Activated naive CD4-positive, alpha-beta T cell treated with anti-CD3 and anti-CD28 coated beads, Interleukin-2, amount 50 U/mL, for 72 hours (primary cell): Measurements from ENCODE around the gene SLC6A16. TPM values are rescaled to one million over a fixed set of nuclear protein-coding genes. Genes with fewer than 3 reads are reported as not detected.
A peak's percentile ranks its signal among the peaks of the same experiment; 100 is the strongest.

Source experiments
- ATAC-seq, 2 donors: fragments of 150-1000 bp; cut with Tn5 transposase; 2 replicates each; pipeline ENCODE4 v1.10.0; 2021; ENCODE audit warnings: mild to moderate bottlenecking in 2 of 2, moderate library complexity in 2 of 2
- DNase-seq, 2 donors: peaks; one replicate each; pipeline ENCODE4 v3.0.0; 2021 to 2022; ENCODE audit warnings: low spot score in 2 of 2
- H3K27ac Mint-ChIP-seq, 2 donors: one replicate each; pipeline ENCODE4 v1.8.0; 2022; ENCODE audit warnings: mild to moderate bottlenecking in 2 of 2, mixed read lengths in 2 of 2
- H3K36me3 Mint-ChIP-seq, 2 donors: one replicate each; pipeline ENCODE4 v1.8.0; 2022; ENCODE audit warnings: mixed read lengths in 2 of 2
- H3K9me3 Mint-ChIP-seq, 2 donors: one replicate each; pipeline ENCODE4 v1.8.0; 2022; ENCODE audit warnings: mixed read lengths in 2 of 2
- total RNA-seq, 2 donors: library from RNA; stranded (reverse); gene quantifications; one replicate each; pipeline ENCODE4 v1.2.3, GENCODE V29; 2022

The SLC6A16 gene
- total RNA-seq, 2 donors from 2014 or later = 1.0 to 2.3 TPM

DNA sequence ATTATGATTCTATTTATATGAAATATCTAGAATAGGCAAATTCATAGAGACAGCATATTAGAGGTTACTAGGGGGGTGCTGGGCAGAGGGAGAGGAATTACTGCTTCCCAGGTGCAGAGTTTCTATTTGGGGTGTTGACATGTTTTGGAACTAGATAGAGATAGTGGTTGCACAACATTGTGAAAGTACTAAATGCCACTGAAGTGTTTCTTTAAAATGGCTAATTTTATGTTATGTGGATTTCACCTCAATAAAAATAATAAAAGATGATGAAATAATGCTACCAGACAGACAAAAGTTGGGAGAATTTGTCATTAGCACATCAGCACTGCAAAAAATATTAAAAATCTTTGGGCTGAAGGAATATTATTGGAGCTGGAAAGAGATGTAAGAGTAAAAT, 63.4 kb downstream of the SLC6A16 start:
- H3K27ac Mint-ChIP-seq = no peak overlapping the region
- peaks cover 12 to 18% of the 10 kb centered on the region in 2 donors for H3K9me3 Mint-ChIP-seq
- peaks cover 14 to 20% of the 10 kb centered on the region in 2 donors for H3K36me3 Mint-ChIP-seq
- DNase-seq (no peak), ATAC-seq (no peak)

DNA sequence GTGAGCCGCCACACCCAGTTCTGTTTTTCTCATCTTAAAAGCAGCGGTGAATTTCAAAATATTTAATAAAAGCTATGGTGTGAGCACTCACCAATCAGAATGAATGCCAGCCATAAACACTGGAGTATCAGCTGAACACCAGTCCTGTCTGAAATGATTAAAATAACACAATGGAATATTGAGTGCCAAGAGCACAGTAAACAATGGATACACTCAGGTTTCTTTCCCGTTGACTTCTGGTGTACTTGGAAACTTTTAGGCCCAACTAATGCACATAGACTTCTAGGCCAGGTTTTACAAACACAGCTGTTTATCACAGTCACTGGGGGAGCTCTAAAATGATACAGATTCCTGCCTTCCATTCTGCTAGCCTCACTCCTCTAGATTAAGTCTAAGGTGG, 68.3 kb downstream of the SLC6A16 start:
- ATAC-seq (no peak), DNase-seq (no peak)
- H3K9me3 Mint-ChIP-seq = peaks cover 12 to 18% of the 10 kb centered on the region in 2 donors
- H3K36me3 Mint-ChIP-seq = peaks cover 14 to 20% of the 10 kb centered on the region in 2 donors
- H3K27ac Mint-ChIP-seq = no peak overlapping the region

DNA sequence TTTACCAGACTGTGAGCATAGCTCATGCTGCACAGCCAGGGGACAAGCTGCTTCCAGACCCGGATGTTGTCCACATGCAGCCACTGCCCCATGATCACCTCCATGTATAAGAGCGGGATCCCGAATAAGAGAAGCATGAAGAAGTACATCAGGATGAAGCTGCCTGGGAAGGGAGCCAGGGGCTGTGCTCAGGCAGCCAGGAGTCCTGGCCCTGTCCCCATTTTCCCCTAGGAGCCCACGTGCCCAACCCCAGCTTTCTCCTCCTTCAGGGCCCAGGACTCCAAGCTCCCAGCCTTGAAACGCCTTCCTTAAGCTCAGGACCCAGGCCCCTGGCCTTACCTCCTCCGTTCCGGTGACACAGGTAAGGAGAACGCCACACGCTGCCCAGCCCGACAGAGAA, 69.3 kb downstream of the SLC6A16 start:
- DNase-seq = no peak
- peaks cover 14 to 20% of the 10 kb centered on the region in 2 donors for H3K36me3 Mint-ChIP-seq
- no peak for ATAC-seq
- H3K27ac Mint-ChIP-seq = no peak overlapping the region
- peaks cover 12 to 18% of the 10 kb centered on the region in 2 donors for H3K9me3 Mint-ChIP-seq

DNA sequence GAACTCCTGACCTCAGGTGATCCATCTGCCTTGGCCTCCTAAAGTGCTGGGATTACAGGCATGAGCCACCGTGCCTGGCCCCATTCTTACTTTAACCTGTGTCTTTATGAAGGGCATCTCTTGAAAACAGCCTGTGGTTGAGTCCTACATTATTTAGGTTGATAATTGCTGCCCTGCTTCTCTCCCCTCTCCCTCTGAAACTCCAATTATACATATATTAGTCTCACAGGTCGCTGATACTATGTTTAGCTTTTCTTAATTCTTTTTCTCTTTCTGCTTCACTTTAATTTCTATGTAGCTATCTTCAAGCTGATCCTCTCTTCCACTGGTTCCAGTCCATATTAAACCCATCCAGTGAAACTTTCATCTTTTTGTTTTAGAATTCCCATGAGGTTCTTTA, 75.1 kb downstream of the SLC6A16 start:
- ATAC-seq (no peak), DNase-seq (no peak)
- Mint-ChIP-seq H3K9me3 (no peaks in the 10 kb centered on the region), H3K27ac (no peak overlapping the region), H3K36me3 (no peaks in the 10 kb centered on the region)

DNA sequence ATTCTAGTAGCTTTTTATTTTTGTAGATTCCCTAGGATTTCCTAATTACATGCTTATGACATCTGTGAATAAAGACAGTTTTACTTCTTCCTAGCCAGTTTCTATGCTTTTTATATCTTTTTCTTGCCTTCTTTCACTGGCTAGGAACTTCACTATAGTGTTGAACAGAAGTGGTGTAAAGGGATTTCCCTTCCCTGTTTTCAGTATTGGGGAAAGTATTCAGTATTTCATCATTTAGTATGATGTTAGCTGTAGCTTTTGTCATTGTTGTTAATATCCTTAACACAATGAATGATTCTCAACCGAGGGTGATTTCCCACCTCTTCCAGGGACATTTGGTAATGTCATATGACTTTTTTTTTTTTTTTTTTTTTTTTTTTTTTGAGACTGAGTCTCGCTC, 77.3 kb downstream of the SLC6A16 start:
- Mint-ChIP-seq H3K9me3 (no peaks in the 10 kb centered on the region), H3K27ac (no peak overlapping the region), H3K36me3 (no peaks in the 10 kb centered on the region)
- peak in 1 of 2 donors; percentile 26 for ATAC-seq
- no peak for DNase-seq

DNA sequence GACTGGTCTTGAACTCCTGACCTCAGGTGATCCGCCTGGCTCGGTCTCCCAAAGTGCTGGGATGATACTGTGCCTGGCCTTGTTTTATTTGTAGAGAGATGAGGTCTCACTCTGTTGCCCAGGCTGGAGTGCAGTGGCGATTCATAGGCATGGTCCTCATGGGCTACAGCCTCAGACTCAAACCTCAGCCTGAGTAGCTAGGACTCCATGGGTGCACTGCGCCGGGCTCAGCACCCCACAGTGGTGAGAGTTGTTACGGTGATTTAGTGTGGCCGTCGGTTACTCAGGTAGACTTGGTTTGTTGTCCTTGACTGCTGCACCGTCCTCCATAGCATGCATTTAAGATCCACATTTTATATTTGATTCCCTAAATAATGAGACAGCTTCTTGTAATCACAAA, 80.7 kb downstream of the SLC6A16 start:
- no peaks in the 10 kb centered on the region for H3K9me3 Mint-ChIP-seq
- no peak for DNase-seq
- H3K27ac Mint-ChIP-seq = no peak overlapping the region
- ATAC-seq = no peak
- H3K36me3 Mint-ChIP-seq = no peaks in the 10 kb centered on the region

DNA sequence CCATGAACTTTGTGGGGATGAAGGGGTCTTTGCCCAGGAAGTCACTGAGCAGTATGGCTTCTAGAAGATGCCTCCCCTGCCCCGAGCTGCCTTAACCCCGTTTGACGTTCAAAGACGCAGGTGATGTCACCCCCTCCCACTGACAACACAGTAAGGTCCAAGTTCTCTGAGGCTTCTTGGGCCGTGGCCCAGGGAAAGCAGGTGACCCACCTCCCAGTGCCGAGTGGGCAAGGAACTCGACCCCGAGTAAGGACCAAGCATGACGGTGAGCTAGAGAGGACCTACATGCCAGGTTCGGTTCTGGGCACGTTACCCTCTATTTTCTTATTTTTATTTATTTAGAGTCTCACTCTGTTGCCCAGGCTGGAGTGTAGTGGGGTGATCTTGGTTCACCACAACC, 81.3 kb downstream of the SLC6A16 start:
- H3K36me3 Mint-ChIP-seq = no peaks in the 10 kb centered on the region
- no peaks in the 10 kb centered on the region for H3K9me3 Mint-ChIP-seq
- no peak for ATAC-seq
- DNase-seq = no peak
- H3K27ac Mint-ChIP-seq = no peak overlapping the region

DNA sequence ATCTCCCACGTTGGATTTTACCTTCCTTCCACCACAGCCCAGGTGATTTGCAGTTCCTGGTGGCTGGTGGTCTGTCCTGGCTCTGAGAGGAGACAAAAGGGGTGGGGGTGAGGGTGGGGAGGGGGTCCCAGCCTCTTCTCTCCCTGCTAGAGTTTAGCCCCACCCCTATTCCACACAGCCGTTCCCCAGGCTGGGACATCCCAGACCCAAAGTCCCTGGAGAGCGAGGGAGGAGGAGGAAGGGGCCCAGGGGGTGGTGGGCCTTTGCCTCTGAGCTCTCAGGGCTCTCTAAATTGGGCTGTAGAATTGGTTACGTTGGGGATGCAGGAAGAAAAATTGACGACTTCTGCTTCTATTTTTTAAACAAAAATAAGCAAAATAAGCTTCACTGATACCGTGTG, 81.9 kb downstream of the SLC6A16 start:
- no peak for DNase-seq
- ATAC-seq = no peak
- no peaks in the 10 kb centered on the region for H3K9me3 Mint-ChIP-seq
- H3K36me3 Mint-ChIP-seq = no peaks in the 10 kb centered on the region
- no peak overlapping the region for H3K27ac Mint-ChIP-seq

DNA sequence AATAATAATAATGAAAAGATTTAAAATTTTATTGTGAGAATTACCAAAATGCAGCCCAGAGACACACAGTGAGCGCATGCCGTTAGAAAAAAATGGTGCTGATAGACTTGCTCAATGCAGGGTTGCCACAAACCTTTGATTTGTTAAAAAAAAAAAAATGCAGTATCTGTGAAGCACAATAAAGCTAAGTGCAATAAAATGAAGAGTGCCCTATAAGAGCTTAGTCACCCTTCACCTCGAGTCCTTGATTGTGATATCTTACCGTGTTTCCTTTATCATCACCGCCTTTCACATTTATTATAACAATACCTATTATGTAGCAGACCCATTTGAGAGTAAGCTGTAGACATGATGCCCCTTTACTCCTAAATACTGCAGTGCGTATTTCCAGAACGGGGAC, 83.2 kb downstream of the SLC6A16 start:
- no peaks in the 10 kb centered on the region for H3K36me3 Mint-ChIP-seq
- no peak overlapping the region for H3K27ac Mint-ChIP-seq
- DNase-seq (no peak), ATAC-seq (no peak)
- H3K9me3 Mint-ChIP-seq = no peaks in the 10 kb centered on the region

Other genes with a start within 250 kb of the SLC6A16 start
- 100 to 1,000 TPM; 127 to 233 TPM for gene SNRNP70, start 239.7 kb downstream of the SLC6A16 start, total RNA-seq
- gene LIN7B, start 210.8 kb downstream of the SLC6A16 start, total RNA-seq = 10 to 100 TPM in 1 of 2 donors, 1 to 10 TPM in 1; 1.9 to 12.4 TPM
- gene C19orf73, start 206.0 kb downstream of the SLC6A16 start, total RNA-seq = 1 to 10 TPM; 1.1 TPM
- 10 to 100 TPM; 10.3 to 11.3 TPM for gene PPFIA3, start 205.6 kb downstream of the SLC6A16 start, total RNA-seq
- not detected for gene HRC, start 169.8 kb downstream of the SLC6A16 start, total RNA-seq
- gene TRPM4, start 167.4 kb downstream of the SLC6A16 start, total RNA-seq = under 1 TPM; 0.23 to 0.58 TPM
- 100 to 1,000 TPM; 166 to 194 TPM for gene CD37, start 10.2 kb upstream of the SLC6A16 start, total RNA-seq
- under 1 TPM in 1 of 2 donors, not detected in 1; 0.32 TPM for gene TEAD2, start 37.2 kb upstream of the SLC6A16 start, total RNA-seq
- gene DKKL1, start 38.7 kb upstream of the SLC6A16 start, total RNA-seq = not detected
- 1 to 10 TPM in 1 of 2 donors, under 1 TPM in 1; 0.95 to 1.7 TPM for gene KASH5, start 63.1 kb upstream of the SLC6A16 start, total RNA-seq
- gene PTH2, start 98.2 kb upstream of the SLC6A16 start, total RNA-seq = not detected
- not detected for gene GFY, start 100.2 kb upstream of the SLC6A16 start, total RNA-seq
- under 1 TPM; 0.20 to 0.33 TPM for gene SLC17A7, start 116.3 kb upstream of the SLC6A16 start, total RNA-seq
- 100 to 1,000 TPM in 1 of 2 donors, 10 to 100 TPM in 1; 92.9 to 184 TPM for gene PIH1D1, start 126.6 kb upstream of the SLC6A16 start, total RNA-seq
- 10 to 100 TPM; 22.6 to 34.0 TPM for gene ALDH16A1, start 128.0 kb upstream of the SLC6A16 start, total RNA-seq
- 10 to 100 TPM; 49.1 to 64.4 TPM for gene FLT3LG, start 149.0 kb upstream of the SLC6A16 start, total RNA-seq
- 1,000 to 10,000 TPM; 4,147 to 5,288 TPM for gene RPL13A, start 162.4 kb upstream of the SLC6A16 start, total RNA-seq
- 1,000 to 10,000 TPM; 2,570 to 2,967 TPM for gene RPS11, start 171.2 kb upstream of the SLC6A16 start, total RNA-seq
- 10 to 100 TPM; 17.5 to 18.1 TPM for gene FCGRT, start 187.5 kb upstream of the SLC6A16 start, total RNA-seq
- gene RCN3, start 202.8 kb upstream of the SLC6A16 start, total RNA-seq = 10 to 100 TPM in 1 of 2 donors, 1 to 10 TPM in 1; 5.4 to 13.0 TPM